HG03520 (cell line): ENCODE measurements around the gene RHOT2.

Source experiments
- ATAC-seq: cut with Tn5 transposase; IDR thresholded peaks from one replicate; pipeline ENCODE4 v1.9.1; 2021; ENCODE audit warnings: mild to moderate bottlenecking, moderate library complexity; ENCODE audit not compliant: unreplicated experiment

Gene RHOT2

GRCh38 chr16:669666-670065 lies 1.7 kb downstream of the RHOT2 start:
- ATAC-seq: no peak

- no peak for ATAC-seq
These were observed 2.8 kb downstream of the RHOT2 start for GRCh38 chr16:670485-671352.

GRCh38 chr16:671353-672131 lies 3.6 kb downstream of the RHOT2 start:
- ATAC-seq: no peak

- no peak for ATAC-seq
These were observed 4.4 kb downstream of the RHOT2 start for GRCh38 chr16:672371-672770.

GRCh38 chr16:672851-673250 lies 4.9 kb downstream of the RHOT2 start:
- ATAC-seq: no peak

- no peak for ATAC-seq
These were observed 5.6 kb downstream of the RHOT2 start for GRCh38 chr16:673399-673991.

GRCh38 chr16:674214-674881 lies 6.4 kb downstream of the RHOT2 start:
- ATAC-seq: no peak

- no peak for ATAC-seq
These were observed 7.3 kb downstream of the RHOT2 start, which contains the start of gene RHBDL1 for GRCh38 chr16:674968-675883. Gene RHBDL1 (plus strand): TSS chr16:675671. CDS start chr16:675791, 120 bp downstream.

GRCh38 chr16:675884-676564 lies 8.1 kb downstream of the RHOT2 start:
- no peak for ATAC-seq

GRCh38 chr16:676565-676902 lies 8.6 kb downstream of the RHOT2 start:
- no peak for ATAC-seq

GRCh38 chr16:676913-677312 lies 9.0 kb downstream of the RHOT2 start:
- no peak for ATAC-seq

GRCh38 chr16:677316-678190 lies 9.6 kb downstream of the RHOT2 start:
- no peak for ATAC-seq

GRCh38 chr16:678209-678857 lies 10.4 kb downstream of the RHOT2 start:
- ATAC-seq: no peak

GRCh38 chr16:678858-679813 lies 11.2 kb downstream of the RHOT2 start:
- ATAC-seq: no peak

- ATAC-seq: peak; percentile 38
These were observed 12.1 kb downstream of the RHOT2 start, which contains the start of gene STUB1 for GRCh38 chr16:679814-680624. Gene STUB1 (plus strand): TSS chr16:680410. CDS start chr16:680526, 116 bp downstream.

GRCh38 chr16:680625-680945 lies 12.7 kb downstream of the RHOT2 start:
- no peak for ATAC-seq
